Lower leg skin (tissue), 3 donors: ENCODE measurements around the gene ERGIC1.

ENCODE experiments used
- CTCF ChIP-seq, 3 donors: fragments of 450-650 bp; IDR thresholded peaks; one replicate each; pipeline ENCODE4 v1.5.1; 2016; ENCODE audit warnings: antibody characterized with exemption in 3 of 3, mild to moderate bottlenecking in 3 of 3, moderate library complexity in 2 of 3
- POLR2A ChIP-seq, 2 donors: fragments of 450-650 bp; IDR thresholded peaks; one replicate each; pipeline ENCODE4 v1.6.1; 2016 to 2017; ENCODE audit warnings: antibody characterized with exemption in 2 of 2, mild to moderate bottlenecking in 1 of 2, moderate library complexity in 1 of 2

GRCh38 chr5:172953776-172954675 lies 120.0 kb downstream of the ERGIC1 start:
- TF ChIP-seq CTCF (IDR thresholded peaks at IDR 0.05) (no peak), POLR2A (IDR thresholded peaks at IDR 0.05) (no peak)
